HG03280 (cell line): ENCODE results near the gene CKS1B.
"Not testable (repeated sequence)": the region's sequence is repeated elsewhere in the genome, so short reads cannot be mapped to it uniquely, and the experiment has no call there.

Source experiments
- ATAC-seq: cut with Tn5 transposase; IDR thresholded peaks from one replicate; pipeline ENCODE4 v1.9.1; 2021; ENCODE audit warnings: mild to moderate bottlenecking, moderate library complexity; ENCODE audit not compliant: unreplicated experiment

The CKS1B gene

DNA sequence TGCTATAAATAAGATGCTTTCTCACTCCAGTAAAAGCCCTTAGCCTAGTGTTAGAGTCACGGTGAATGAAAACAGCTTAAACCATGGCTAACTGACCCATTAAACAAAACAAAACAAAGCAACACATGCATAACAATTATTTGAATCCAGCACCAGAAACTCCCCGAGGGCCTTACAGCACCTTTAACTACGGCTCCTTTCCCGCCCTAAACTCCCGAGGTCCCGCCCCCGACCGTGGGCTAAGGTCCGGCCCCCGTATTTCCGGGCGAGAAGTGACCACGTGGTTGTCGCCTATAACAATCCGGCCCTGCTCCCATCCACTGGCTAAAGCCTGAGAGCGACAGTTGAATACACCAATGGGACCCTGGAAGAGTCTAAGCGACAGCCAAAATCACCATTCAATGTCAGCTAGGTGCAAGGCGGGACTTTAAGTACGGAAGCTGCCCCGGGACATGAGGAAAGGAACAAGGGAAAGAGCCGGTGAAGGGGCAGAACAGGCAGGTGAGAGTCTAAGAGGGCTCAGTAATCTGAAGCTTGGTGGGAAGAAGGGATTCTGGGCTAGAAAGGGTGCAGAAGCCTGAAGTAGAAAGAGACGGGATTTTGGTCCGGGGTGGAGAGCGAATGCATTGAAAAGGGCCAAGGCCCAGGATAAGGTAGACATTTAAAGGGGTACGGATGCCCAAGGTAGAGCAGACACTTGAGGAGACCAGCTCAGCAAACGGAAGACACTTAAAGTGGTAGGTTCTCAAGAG is 8.6 kb downstream of the CKS1B start, which contains the start of gene FLAD1:
TSS of gene FLAD1 (plus strand) at position 448 of the 752 bp plus-strand sequence. CDS start 351 bp downstream, outside the sequence.
- ATAC-seq: peak; percentile 98

DNA sequence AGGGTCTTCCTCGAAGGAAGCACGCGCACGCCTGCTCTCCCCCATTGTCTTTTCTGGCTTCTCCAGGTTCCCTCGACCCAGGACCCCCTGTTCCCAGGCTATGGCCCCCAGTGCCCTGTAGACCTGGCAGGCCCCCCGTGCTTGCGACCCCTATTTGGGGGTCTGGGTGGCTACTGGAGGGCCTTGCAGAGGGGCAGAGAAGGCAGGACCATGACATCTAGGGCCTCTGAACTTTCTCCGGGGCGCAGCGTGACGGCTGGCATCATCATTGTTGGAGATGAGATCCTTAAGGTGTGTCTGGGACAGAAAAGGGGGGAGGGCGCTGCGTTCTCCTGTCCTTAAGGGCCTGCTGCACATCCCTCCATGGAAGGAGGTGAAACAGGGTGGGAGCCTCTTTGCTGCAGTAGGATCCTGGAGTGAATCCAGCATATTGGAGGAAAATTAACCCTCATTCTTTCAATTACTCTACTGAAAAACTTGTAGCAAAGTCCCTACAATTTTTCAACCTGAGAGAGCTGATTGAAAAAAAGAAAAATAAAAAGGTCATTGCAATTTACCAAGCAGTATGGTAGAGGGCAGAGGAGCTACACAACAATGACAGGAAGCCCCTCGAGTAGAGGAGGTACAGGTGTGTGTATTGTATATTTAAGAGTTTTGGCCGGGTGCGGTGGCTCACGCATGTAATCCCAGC is 9.4 kb downstream of the CKS1B start:
- ATAC-seq: no peak

DNA sequence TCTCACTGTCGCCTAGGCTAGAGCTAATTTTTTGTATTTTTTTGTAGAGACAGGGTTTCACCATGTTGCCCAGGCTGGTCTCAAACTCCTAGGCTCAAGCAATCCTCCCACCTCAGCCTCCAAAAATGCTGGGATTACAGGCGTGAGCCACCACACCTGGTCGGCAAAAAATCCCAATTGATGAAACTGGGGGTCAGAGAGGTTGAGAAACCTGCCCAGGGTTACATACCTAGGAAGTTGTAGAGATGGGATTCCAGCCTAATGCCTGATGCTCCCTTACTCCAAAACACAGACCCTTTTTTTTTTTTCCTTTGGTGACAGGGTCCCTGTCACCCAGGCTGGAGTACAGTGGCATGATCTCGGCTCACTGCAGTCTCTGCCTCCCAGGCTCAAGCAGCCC is 12.3 kb downstream of the CKS1B start:
- ATAC-seq: not testable (repeated sequence)

DNA sequence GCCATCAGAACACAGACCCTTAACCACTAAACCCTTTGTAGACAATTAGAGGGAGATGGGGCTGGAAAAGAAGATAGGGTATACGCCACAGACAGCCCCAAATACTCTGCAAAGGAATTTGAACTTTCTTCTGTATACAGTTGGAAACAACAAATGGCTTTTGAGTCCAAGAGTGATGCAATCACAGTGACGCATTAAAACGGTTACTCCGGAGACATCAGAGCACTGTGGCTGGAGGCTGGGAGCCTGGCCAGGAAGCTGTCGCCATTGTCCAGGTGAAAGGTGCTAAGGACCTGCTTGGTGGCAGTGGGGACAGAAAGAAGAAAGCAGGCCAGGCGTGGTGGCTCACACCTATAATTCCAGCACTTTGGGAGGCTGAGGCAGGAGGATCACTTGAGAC is 12.8 kb downstream of the CKS1B start:
- no peak for ATAC-seq

DNA sequence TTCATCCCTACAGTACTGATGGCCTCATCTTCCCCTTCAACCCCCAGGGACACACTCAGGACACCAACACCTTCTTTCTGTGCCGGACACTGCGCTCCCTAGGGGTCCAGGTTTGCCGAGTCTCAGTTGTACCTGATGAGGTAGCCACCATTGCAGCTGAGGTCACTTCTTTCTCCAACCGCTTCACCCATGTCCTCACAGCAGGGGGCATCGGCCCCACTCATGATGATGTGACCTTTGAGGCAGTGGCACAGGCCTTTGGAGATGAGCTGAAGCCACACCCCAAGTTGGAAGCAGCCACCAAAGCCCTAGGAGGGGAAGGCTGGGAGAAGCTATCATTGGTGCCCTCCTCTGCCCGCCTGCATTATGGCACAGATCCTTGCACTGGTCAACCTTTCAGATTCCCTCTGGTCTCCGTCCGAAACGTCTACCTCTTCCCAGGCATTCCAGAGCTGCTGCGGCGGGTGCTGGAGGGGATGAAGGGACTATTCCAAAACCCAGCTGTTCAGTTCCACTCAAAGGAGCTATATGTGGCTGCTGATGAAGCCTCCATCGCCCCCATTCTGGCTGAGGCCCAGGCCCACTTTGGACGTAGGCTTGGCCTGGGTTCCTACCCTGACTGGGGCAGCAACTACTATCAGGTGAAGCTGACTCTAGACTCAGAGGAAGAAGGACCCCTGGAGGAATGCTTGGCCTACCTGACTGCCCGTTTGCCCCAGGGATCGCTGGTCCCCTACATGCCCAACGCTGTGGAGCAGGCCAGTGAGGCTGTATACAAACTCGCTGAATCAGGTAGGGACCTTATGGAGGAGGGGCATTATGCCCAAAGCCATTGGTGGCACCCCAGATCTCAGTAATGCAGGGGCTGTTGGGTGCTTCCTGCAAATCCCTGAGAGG is 13.8 kb downstream of the CKS1B start:
- no peak for ATAC-seq

DNA sequence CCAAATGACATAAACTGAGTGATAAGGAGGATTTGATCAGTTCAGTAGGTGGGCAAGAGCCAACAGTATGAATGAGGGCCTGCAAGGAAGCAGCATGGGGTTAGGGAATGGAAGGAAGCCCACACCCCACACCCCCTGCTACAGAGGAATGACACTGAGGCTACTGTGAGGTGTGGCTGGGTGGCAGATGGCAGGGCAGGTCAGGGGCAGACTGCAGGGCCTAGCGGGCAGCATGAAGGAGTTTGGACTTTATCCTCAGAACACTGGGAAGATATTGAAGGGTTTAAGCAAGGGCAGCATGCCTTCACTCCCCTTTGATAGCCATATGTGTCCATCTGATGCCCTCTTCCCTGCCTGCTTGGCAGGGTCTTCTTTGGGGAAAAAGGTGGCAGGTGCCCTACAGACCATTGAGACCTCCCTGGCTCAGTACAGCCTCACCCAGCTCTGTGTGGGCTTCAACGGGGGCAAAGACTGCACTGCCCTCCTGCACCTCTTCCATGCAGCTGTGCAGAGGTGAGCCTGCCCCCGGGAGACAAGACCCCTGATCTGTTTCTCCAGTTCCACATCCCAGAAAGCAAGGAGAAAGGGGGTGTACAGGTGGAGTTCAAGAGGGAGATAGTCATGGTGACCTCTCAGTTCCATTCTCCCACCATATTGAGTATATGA is 14.8 kb downstream of the CKS1B start:
- no peak for ATAC-seq

DNA sequence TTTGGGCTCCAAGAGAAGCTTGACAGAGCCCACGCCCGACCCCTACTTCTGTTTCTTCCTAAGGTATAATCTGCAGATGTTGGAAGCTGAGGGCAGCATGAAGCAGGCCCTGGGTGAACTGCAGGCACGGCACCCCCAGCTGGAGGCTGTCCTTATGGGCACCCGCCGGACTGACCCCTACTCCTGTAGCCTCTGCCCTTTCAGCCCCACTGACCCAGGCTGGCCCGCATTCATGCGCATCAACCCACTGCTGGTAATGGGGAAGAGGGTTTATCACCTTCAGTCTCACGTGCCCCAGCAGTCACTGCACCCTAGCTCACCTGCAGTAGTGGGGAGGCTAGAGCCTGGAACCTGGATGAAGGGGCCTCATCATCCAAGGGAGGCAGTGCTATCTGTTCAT is 15.8 kb downstream of the CKS1B start:
- no peak for ATAC-seq

DNA sequence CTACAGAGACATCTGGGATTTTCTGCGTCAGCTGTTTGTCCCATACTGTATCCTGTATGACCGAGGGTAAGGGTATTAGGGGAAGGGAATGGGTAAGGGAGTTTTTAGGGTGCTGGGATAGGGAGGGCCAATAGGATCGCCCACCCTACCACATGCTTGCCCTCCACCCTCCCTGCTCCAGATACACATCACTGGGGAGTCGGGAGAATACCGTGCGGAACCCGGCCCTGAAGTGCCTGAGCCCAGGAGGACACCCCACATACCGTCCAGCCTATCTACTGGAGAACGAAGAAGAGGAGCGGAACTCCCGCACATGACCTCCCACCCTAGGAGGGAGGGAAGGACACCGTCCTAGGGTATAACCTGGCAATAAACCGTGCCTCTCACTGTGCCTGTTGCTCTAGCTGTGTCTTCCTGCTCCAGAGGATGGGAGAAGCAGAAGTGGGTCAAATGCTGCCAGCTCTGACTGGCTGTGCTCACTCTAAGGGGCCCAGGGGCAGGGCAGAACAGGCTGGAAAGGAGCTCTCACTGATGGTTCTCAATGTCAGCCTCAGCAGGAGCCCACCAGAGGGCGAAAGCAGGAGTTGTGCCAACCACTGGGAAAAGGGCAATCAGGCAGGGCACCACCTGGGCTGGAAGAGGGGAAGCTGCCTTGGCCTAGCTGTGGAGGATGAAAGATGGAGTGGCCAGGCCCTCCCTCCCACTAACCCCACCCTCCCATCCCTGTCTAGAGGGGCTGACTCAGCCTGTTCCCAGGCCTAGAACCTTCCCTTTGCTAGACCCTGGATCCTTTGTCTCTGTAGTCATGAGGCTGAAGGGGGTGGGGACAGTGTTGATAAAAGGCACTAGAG is 18.5 kb downstream of the CKS1B start:
- ATAC-seq: no peak

DNA sequence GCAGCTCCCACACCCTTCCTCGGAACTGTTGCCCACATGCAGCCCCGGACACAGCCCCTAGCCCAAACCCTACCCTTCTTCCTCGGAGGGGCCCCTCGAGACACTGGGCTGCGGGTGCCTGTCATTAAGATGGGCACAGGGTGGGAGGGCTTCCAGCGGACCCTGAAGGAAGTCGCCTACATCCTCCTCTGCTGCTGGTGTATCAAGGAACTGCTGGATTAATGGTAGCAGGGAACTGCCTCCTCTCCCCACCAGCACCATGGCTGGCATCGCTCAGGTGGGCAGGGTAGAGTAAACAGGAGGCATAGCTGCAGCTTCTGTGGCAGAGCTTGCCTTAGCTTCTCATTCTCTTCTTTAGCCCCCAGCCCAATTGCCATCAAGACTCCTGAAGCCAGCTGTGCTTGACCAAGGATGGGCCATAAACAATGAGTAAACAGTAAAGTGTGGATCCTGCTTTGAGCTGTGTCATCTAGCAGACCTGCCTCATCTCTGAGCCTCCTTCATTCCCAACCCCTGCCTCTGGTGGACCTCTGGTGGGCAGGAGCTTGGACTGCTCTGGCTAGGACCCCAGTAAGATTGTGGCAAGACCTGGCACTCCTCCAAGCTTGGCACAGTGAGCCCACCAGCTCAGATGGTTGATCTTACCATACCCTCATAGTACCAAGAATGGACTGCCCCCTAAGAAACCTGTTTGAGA is 19.2 kb downstream of the CKS1B start, which contains the start of gene LENEP:
TSS of gene LENEP (plus strand) at position 15 of the 697 bp plus-strand sequence. CDS start at position 37, 22 bp downstream.
- ATAC-seq: no peak

DNA sequence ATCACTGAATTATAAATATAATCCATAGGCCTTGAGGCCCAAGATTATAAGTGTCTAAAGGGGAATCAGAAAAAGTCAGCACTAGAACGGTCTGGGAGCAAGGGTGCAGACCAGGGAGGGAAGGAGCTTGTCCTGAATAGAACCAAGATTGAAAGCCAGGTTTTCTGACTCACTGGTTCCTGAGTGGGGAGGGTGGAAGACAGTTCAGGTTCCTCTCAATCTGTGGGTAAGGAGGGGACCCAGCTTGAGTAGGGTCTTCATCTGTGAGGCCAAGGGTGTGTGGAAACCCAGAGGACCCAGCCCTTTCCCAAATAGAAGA is 19.7 kb downstream of the CKS1B start:
- ATAC-seq: no peak

DNA sequence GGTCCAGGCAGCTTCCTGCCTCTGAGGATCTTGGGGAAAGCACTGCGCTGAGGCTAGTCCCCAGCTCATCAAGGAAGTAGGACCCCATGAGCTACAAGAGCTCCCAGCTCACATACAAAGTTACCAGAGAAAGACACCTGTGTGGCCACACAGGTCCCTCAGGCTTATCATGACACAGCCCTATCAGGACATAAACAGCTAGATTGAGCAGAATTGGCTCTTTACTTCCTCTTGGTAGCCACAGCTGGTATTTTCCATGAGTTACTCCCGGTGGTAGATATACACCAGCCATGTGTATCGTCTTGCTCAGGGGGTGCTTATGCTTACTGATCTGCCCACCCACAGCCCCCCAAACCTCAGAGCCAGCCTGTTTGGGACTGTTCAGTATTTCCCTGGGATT is 20.1 kb downstream of the CKS1B start:
- no peak for ATAC-seq

DNA sequence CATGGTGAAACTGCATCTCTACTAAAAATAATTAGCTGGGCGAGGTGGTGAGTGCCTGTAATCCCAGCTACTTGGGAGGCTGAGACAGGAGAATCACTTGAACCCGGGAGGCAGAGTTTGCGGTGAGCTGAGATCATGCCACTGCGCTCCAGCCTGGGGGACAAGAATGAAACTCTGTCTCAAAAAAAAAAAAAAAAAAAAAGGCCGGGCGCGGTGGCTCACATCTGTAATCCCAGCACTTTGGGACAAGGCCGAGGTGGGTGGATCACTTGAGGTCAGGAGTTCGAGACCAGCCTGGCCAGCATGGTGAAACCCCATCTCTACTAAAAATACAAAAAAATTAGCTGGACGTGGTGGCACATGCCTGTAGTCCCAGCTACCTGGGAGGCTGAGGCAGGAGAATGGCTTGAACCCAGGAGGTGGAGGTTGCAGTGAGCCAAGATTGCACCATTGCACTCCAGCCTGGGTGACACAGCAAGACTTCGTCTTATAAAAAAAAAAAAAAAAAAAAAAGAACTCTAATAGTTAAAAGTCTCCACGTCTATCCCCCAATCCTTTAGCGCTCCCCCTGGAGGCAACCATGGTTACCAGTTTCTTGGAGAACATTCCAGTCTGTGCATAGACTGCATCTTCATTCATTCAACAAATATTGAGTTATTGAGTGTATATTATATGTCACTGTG is 21.0 kb downstream of the CKS1B start:
- ATAC-seq: not testable (repeated sequence)

DNA sequence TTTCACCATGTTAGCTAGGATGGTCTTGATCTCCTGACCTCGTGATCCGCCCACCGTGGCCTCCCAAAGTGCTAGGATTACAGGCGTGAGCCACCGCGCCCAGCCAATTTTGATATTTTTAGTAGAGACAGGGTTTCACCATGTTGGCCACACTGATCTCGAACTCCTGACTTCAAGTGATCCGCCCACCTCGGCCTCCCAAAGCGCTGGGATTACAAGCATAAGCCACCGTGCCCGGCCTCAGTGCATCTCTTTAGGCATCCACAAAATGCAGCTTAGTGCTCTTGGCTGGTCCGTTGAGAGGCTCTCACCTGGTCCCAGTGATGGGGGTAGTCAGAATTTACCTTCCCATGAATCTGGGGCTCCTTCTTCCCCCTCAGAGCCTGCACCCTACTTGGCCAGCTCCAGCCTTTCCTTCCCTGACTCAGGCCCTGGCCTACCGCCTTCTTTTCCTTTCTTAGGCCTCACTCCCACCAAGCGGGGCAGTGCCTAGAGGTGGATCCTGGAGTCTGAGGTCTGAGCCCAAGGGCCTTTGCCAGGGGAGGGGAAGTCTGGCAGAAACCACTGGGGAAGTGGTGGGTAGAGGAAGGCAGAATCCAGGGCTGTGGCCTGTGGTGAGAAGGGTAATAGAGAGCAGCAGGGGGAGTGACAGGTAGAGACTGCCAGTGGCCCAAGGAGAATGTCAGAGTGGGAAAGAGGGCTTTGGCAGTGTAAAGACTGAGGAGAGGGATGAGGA is 22.7 kb downstream of the CKS1B start:
- no peak for ATAC-seq

DNA sequence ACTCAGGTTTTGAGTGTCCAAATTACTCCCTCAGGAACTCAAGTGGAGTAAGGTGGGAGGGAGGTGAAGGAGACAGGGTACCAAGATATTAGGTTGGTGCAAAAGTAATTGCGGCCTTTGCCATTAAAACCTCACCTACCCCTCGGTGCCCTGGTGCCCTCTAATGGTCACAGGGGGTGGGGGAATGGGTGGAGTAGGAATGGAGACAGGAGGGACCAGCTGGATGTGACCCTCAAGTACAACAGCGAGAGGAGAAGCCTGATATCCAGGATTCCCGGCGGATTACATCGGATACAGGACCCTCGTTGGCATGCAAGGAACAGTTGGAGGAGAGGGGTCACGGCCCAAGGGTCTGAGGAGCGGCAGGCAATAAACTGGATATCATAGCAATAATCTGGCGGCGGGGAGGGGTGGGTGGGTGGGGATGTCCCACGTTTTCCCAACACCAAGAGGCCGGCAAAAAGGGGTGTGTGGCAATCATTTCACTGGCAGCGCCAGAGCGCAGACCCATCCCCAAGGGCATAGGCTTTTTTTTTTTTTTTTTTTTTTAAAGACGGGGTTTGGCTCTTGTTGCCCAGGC is 23.8 kb downstream of the CKS1B start:
- no peak for ATAC-seq

DNA sequence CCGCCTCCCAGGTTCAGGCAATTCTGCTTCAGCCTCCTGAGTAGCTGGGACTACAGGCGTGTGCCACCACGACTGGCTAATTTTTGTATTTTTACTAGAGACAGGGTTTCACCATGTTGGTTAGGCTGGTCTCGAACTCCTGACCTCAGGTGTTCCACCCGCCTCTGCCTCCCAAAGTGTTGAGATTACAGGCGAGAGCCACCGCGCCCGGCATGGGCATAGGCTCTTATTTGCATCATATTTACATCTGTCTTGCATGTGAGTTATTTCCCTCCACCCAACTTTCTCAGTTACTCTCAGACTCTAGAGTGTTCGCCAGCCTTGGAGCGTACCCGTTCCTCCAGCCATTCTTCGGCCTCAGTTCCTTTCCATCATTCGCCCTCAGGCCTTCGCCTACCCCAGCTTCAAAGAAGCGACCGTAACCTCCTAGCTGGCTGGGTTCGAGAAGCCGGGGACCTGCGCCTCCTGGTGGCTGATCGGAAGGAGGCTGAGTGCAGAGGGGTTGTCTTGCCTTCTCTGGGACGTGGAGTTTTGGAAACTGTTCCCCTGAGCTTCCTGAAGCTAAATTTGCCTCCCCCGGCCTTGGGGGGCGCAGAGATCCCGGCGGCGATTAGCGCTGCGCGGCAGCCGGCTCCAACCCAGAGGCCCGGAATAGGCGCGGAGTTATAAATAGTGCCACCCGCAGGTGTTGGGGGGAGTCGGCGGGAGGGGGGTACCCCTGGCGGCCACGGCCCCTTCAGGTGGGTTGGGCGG is 24.5 kb downstream of the CKS1B start:
- no peak for ATAC-seq

DNA sequence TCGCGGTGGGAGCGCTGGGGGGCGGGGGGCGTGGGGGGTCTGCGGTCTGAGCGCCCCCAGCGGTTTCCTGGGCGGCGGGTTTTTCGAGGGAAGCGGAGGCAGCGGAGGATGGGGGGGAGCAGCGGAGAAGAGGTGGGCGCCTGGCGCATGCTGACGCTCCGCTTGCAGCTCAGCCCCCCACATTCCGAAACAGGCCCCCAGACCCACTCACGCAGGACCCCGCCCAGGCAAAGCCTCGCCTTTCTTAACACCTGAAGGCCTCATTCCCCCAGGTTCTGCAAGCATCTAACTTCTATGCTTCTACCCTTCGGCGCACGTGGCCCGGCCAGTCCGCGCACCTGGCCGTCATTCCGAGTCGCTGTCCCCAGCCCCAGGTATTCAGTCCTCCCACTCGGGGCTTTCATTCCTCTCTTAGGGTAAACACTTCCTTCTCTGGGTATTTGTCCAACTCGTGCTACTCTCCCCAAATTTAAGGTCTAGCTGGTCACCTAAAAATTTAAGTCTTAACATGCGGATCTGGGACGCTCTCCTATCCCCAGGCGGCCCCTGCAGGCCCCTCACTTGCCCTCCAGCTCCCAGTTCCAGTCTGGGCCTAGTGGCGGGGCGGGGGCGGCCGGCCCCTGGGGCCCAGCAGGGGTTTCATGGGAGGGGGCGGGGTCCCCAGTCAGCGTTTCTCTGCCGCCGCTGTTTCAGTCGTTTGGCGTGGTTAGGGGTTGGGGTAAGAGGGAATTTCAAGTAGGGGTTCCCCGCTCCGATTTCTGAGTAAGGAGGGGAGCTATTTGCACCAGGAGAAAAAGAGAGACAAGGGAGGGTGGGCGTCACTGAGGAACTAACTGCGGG is 25.3 kb downstream of the CKS1B start:
- ATAC-seq: no peak
